Skeletal muscle satellite cell (primary cell): Measurements from ENCODE around the gene AGA.

ENCODE experiments used
- H3K27me3 ChIP-seq: 2 replicates; pipeline ENCODE4 v1.7.0; 2013; ENCODE audit warnings: low read length; ENCODE audit not compliant: control insufficient read depth, insufficient read depth
- H3K36me3 ChIP-seq: 2 replicates; pipeline ENCODE4 v1.7.0; 2013; ENCODE audit warnings: mild to moderate bottlenecking, control low read depth, low read length; ENCODE audit not compliant: insufficient read depth
- H3K4me1 ChIP-seq: 2 replicates; pipeline ENCODE4 v1.7.0; 2013; ENCODE audit warnings: low read length; ENCODE audit not compliant: control insufficient read depth, insufficient read depth
- H3K4me2 ChIP-seq: 2 replicates; pipeline ENCODE4 v1.7.0; 2013; ENCODE audit warnings: mild to moderate bottlenecking, low read length
- H3K4me3 ChIP-seq: 2 replicates; pipeline ENCODE4 v1.7.0; 2013; ENCODE audit warnings: low read length
- H3K9ac ChIP-seq: 2 replicates; pipeline ENCODE4 v1.7.0; 2013; ENCODE audit warnings: mild to moderate bottlenecking, low read depth, low read length, moderate library complexity
- H3K9me3 ChIP-seq: replicated peaks from 2 replicates; pipeline ENCODE4 v1.7.0; 2013; ENCODE audit warnings: mild to moderate bottlenecking, control low read depth, low read length

The AGA gene

DNA sequence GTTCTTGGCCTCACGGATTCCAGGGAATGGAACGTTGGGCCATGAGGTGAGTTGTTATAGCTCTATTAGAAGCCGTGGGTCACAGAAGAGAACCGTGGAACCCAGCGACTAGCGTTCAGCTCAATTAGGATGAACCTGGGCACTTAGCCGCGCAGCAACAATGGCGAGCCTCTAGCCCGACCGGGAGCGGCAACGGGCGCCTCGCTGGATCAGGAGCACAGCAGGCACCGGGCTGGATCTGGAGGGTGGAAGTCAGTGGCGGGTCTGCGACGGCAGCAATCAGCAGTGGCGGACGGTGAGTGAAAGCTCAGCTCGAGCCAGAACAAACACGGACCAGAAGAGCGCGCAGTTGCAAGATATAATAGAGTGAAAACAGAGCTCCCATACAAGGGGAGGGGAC is 34.2 kb downstream of the AGA start:
- Histone ChIP-seq H3K4me1 (no peaks in the 10 kb centered on the region), H3K9ac (no peak overlapping the region), H3K9me3 (no peaks in the 10 kb centered on the region), H3K4me3 (no peak overlapping the region), H3K27me3 (peaks cover 24% of the 10 kb centered on the region), H3K36me3 (no peaks in the 10 kb centered on the region), H3K4me2 (no peak overlapping the region)

DNA sequence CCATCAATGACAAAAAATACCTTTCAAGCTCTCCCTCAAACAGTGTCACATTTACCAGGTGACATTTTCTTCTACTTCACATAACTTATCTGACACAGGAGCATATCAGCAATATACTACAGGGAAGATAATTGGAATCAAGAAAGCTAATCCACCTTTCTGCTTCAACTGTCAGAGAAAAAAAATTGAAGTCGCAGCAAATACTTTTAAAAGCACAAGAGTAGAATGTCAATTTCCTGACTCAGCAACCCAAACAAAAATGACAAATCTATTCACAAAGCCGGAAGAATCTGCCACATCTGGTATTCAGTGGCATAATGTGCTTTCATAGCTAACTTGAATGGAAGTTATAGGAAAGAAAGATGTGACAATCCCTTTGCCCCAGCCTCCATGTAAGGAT is 36.7 kb downstream of the AGA start:
- Histone ChIP-seq H3K4me3 (no peak overlapping the region), H3K36me3 (no peaks in the 10 kb centered on the region), H3K4me1 (no peaks in the 10 kb centered on the region), H3K27me3 (peaks cover 24% of the 10 kb centered on the region), H3K4me2 (no peak overlapping the region), H3K9ac (no peak overlapping the region), H3K9me3 (no peaks in the 10 kb centered on the region)

DNA sequence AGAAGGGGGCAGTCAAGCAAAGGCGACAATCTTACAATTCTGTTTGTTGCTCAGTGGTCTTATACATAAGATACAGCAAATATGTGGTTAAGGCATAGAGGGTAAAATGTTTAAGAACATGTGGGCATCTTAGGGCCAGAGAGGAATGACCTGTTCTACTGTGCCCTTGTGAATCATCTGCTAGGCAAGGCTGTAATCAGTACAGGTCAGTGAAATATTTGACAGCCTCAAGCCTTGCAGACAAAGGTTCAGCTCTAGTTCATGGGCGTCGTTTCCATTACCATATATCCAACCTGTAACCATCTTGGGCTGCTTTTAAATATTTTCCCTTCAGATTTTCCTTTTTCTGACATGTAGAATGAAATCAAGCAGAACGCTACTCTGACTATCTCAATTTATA is 37.3 kb downstream of the AGA start:
- Histone ChIP-seq H3K4me2 (no peak overlapping the region), H3K27me3 (peaks cover 24% of the 10 kb centered on the region), H3K9me3 (no peaks in the 10 kb centered on the region), H3K4me1 (no peaks in the 10 kb centered on the region), H3K4me3 (no peak overlapping the region), H3K36me3 (no peaks in the 10 kb centered on the region), H3K9ac (no peak overlapping the region)

DNA sequence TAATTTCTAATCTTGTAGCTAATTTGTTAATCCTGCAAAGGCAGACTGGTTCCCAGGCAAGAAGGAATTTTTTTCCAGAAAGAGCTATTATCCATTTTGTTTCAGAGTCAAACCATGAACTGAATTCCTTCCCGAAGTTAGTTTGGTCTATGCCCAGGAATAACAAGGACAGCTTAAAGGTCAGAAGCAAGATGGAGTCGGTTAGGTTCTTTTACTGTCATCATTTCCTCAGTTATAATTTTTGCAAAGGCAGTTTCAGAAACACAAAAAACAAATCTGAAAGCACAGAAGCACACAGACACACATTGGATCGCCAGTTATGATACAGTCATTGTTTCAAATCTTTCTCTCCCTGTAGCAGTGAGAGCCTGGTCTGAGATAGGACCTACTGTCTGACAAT is 37.9 kb downstream of the AGA start:
- Histone ChIP-seq H3K27me3 (peaks cover 24% of the 10 kb centered on the region), H3K4me3 (no peak overlapping the region), H3K9me3 (no peaks in the 10 kb centered on the region), H3K4me1 (no peaks in the 10 kb centered on the region), H3K36me3 (no peaks in the 10 kb centered on the region), H3K4me2 (no peak overlapping the region), H3K9ac (no peak overlapping the region)

DNA sequence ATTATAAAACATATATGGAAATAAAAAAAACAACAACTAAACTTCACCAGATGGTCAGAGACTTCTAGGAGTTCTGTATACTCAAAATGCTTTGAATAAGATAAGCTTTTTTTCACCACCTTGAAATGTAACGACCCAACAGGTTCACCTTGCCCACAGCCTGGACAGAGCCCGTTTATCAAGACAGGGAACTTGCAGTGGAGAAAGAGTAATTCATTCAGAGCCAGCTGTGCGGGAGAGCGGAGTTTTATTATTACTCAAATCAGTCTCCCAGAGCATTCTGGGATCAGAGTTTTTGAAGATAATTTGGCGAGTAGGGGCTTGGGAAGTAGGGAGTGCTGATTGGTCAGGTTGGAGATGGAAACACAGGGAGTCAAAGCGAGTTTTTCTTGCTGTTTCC is 38.5 kb downstream of the AGA start:
- Histone ChIP-seq H3K4me3 (no peak overlapping the region), H3K27me3 (peaks cover 24% of the 10 kb centered on the region), H3K4me1 (no peaks in the 10 kb centered on the region), H3K9me3 (no peaks in the 10 kb centered on the region), H3K36me3 (no peaks in the 10 kb centered on the region), H3K4me2 (no peak overlapping the region), H3K9ac (no peak overlapping the region)

DNA sequence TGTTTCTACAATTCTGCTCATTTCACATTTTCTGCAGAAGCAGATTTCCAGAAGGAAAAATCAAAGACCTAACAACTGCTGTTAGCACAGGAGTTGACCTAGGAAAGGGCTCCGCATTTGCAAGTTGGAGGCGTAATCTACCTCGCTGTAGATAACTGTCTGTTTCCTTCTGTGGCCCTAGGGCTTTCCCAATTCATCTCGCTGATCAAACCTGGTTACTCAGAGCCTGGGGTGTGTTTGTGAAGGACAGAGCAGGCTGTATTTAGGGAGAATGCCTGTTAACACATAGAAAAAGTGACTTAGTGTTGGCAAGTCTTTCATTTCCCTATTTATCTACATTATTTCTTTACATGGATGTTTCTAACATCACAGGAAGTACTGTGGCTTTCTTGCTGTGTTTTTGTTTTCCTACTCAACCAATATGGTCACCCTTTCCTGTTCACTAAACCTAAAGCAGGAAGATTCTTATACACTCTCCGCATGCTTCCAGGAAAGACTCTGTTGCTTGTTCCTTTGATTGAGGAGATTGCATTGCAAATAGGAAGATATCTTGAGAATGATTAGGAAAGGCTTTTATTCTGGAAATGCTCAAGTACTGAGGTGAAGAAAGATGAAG is 40.5 kb downstream of the AGA start:
- no peak overlapping the region for H3K9ac ChIP-seq
- H3K4me3 ChIP-seq: no peak overlapping the region
- H3K27me3 ChIP-seq: peaks cover 24% of the 10 kb centered on the region

DNA sequence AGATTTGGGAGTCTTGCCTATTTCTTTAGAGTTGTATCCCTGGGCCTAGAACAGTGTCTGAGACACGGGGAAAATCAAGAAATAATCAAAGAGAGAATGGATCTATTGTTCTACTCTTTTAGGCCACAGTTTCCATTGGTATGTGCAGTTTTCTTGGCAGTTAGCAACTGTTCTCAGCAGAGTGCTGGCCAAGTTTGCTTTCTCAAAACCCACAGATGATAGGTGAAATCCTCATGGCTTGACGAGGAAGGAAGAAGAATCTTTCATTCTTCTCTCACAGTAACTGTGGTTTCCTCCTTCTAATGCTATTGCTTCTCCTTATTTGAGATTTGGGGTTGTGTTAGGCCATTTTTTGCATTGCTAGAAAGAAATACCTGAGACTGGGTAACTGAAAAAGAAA is 42.2 kb downstream of the AGA start:
- Histone ChIP-seq H3K36me3 (no peaks in the 10 kb centered on the region), H3K27me3 (peaks cover 13% of the 10 kb centered on the region), H3K4me1 (no peaks in the 10 kb centered on the region), H3K9ac (no peak overlapping the region), H3K9me3 (no peaks in the 10 kb centered on the region), H3K4me2 (no peak overlapping the region), H3K4me3 (no peak overlapping the region)

More for the DNA sequence above, 40.5 kb downstream of the AGA start:
- Histone ChIP-seq H3K4me2 (no peak overlapping the region), H3K4me1 (no peaks in the 10 kb centered on the region), H3K9me3 (no peaks in the 10 kb centered on the region), H3K36me3 (no peaks in the 10 kb centered on the region)

DNA sequence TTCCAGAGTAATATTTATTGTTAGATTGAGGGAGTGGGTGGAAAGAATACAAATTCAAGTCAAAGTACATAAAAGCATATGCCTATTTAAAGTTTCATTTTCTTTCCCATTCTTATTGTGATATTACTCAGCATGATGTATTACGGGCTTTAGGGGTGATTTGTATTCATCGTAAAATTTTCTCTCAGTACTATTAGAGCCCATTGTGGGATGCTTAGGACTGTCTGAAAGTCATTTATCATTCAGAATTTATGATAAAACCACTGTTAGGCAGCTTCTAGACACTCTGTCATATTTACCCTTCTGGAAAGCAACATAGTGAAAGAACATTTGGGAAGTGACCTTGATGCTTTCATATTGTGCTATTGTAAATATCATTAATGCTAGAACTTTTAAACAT is 45.9 kb downstream of the AGA start:
- Histone ChIP-seq H3K4me1 (no peaks in the 10 kb centered on the region), H3K36me3 (no peaks in the 10 kb centered on the region), H3K27me3 (no peaks in the 10 kb centered on the region), H3K4me3 (no peak overlapping the region), H3K4me2 (no peak overlapping the region), H3K9me3 (no peaks in the 10 kb centered on the region), H3K9ac (no peak overlapping the region)

DNA sequence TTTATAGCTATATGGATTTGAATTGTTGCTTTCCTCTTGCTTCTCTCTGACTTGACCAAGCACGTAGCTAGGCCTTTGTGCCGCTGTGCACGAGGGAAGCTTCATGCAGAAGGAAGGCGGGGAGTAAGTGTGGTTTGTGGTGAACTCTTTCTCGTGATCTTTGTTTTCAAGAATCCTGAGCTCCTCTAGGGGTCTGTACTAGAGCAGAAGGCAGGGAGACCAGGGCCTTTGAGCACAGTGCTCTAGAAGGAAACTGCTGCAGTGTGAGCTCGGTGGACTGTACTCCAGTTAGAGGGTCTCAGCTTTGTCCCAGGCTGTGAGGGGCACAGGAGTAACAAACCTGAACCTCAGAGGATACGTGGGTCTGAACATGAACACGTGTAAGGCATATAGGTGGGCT is 49.0 kb downstream of the AGA start:
- Histone ChIP-seq H3K4me3 (no peak overlapping the region), H3K4me1 (no peaks in the 10 kb centered on the region), H3K9ac (no peak overlapping the region), H3K27me3 (peaks cover 4% of the 10 kb centered on the region), H3K4me2 (no peak overlapping the region), H3K9me3 (no peaks in the 10 kb centered on the region), H3K36me3 (no peaks in the 10 kb centered on the region)

DNA sequence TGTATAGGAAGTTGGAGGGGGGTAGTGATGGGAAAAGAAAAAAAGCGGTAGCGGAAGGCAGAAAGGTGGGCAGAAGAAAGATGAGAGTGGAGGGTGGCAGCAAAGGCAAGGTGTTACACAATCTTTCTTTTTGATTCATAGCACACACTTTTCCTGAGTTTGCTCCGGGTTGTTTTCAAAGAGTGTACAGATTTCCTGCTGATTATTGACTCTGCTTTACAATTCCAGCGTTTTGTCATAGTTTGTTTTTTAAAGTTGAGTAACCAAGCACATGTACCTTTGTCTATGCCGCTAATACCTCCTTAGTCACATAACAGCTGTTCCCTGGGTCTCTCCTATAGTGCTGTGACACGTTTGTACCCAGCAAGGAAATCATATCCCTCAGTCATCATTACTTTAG is 50.3 kb downstream of the AGA start:
- Histone ChIP-seq H3K9ac (no peak overlapping the region), H3K4me1 (no peaks in the 10 kb centered on the region), H3K27me3 (peaks cover 4% of the 10 kb centered on the region), H3K4me3 (no peak overlapping the region), H3K4me2 (no peak overlapping the region), H3K9me3 (no peaks in the 10 kb centered on the region), H3K36me3 (no peaks in the 10 kb centered on the region)

DNA sequence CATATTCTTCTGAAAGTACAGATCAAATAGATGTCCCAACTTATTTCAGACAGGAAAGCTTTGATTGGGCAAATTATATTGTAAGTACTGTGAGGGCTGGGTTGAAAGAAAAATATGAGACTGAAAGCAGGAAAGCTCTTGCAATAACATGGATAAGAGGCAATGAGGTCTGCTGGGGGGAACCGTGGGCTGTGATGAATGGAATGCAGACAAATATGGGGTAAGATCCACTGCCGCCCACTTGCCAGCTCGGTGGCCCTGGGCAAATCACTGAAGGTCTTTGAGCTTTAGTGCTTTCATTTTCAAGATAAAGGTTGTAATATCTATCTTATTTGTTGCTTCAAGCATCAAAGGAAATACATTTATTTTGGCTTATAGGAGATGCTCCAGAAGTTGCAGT is 51.0 kb downstream of the AGA start:
- Histone ChIP-seq H3K36me3 (no peaks in the 10 kb centered on the region), H3K9ac (no peak overlapping the region), H3K27me3 (peaks cover 4% of the 10 kb centered on the region), H3K4me2 (no peak overlapping the region), H3K4me3 (no peak overlapping the region), H3K4me1 (no peaks in the 10 kb centered on the region), H3K9me3 (no peaks in the 10 kb centered on the region)

DNA sequence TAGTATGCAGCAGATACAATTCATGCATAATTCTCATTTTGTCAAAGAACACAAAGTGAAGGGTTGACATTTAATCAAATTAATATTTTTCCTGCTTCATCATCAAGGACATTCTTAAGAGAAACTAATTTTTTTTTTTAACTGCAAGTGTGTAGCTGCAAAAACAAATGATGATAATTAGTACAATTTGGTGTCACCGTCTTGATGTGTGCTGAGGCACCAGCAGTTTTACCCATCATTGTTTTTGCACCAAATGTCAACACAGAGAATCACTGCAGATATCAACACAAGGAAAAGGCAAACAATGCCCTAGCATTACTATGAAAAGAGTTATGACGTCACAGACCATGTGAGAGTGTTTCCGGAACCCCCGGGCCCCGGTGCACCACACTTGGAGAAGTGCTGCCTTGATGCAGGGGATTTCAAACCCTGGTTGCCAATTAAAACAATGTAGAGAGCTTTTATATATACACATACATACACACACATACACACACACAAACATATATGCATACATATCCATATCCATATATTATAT is 55.9 kb downstream of the AGA start:
- H3K4me3 ChIP-seq: no peak overlapping the region
- H3K9ac ChIP-seq: no peak overlapping the region
- no peaks in the 10 kb centered on the region for H3K9me3 ChIP-seq
- H3K4me1 ChIP-seq: no peaks in the 10 kb centered on the region
- no peaks in the 10 kb centered on the region for H3K36me3 ChIP-seq
- H3K4me2 ChIP-seq: no peak overlapping the region
- H3K27me3 ChIP-seq: peaks cover 11% of the 10 kb centered on the region
